ENCODE data around the gene PLTP. TPM values are rescaled to one million over a fixed set of nuclear protein-coding genes. Genes with fewer than 3 reads are reported as not detected.
A peak's percentile ranks its signal among the peaks of the same experiment; 100 is the strongest.

The PLTP gene
- total and polyA plus RNA-seq, 2 of the 13 experiments (the other 11 are each of a cell fraction or from before 2014, with no cell fraction given): 16.9 to 28.6 TPM

DNA sequence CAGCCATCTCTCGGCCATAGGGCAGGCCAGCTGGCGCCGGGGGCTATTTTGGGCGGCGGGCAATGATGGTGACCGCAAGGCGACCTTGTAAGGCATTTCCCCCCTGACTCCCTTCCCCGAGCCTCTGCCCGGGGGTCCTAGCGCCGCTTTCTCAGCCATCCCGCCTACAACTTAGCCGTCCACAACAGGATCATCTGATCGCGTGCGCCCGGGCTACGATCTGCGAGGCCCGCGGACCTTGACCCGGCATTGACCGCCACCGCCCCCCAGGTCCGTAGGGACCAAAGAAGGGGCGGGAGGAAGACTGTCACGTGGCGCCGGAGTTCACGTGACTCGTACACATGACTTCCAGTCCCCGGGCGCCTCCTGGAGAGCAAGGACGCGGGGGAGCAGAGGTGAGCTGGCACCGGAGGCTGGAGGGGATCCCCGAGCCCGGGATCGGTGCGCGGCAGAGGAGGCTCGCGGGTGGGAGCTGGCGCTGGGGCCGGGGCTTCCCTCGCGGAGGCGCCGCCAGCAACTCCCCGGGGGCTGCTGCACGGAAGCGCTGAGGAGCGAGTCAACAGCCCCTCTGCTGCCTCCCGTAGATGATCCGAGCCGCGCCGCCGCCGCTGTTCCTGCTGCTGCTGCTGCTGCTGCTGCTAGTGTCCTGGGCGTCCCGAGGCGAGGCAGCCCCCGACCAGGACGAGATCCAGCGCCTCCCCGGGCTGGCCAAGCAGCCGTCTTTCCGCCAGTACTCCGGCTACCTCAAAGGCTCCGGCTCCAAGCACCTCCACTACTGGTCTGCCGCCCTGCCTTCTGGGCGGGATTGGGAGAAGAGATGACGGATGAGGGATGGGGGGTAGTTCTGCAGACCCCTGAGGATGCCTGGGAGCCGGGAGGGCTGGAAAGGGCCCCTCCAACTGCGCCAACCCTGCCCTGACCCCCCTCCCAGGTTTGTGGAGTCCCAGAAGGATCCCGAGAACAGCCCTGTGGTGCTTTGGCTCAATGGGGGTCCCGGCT is 20.7 kb downstream of the PLTP start, which contains the start of the genes CTSA and NEURL2 (continued):
- TF ChIP-seq CAMTA2 (CRISPR knock-in tag; IDR thresholded peaks at IDR 0.05; ENCODE audit: borderline replicate concordance) (peak; percentile 73; the same call in 1 of the 2 replicates), GABPA (IDR thresholded peaks at IDR 0.05; ENCODE audit: low read depth, low read length) (no peak), GABPA (CRISPR knock-in tag; IDR thresholded peaks at IDR 0.05; ENCODE audit: low read depth) (peak; percentile 70), KDM3A (CRISPR knock-in tag; IDR thresholded peaks at IDR 0.05; ENCODE audit: low read depth) (peak; percentile 100), ZNF790 (CRISPR knock-in tag; IDR thresholded peaks at IDR 0.05; ENCODE audit: borderline replicate concordance) (peak; percentile 95), MXD4 (CRISPR knock-in tag; IDR thresholded peaks at IDR 0.05) (peak; percentile 98), MEIS2 (CRISPR knock-in tag; IDR thresholded peaks at IDR 0.05) (peak; percentile 97), GTF2F1 (IDR thresholded peaks at IDR 0.05; ENCODE audit: low read length) (peak; percentile 87), POLR2A (IDR thresholded peaks at IDR 0.05; ENCODE audit: insufficient read depth in 1 of 2, low read depth in 2 of 2, low read length in 2 of 2) (peak; percentile 90 to 94), CBX2 (IDR thresholded peaks at IDR 0.05; ENCODE audit: low read depth, low read length) (no peak), CBX2 (CRISPR knock-in tag; IDR thresholded peaks at IDR 0.05; ENCODE audit: low read depth) (peak; percentile 41; the same call in 1 of the 2 replicates), NONO (IDR thresholded peaks at IDR 0.05) (no peak), NONO (CRISPR knock-in tag; conservative IDR thresholded peaks at IDR 0.05) (peak; percentile 100), TBX2 (CRISPR knock-in tag; IDR thresholded peaks at IDR 0.05; ENCODE audit: borderline replicate concordance) (peak; percentile 99), ZNF33A (CRISPR knock-in tag; IDR thresholded peaks at IDR 0.05; ENCODE audit: borderline replicate concordance) (no peak), SMC3 (IDR thresholded peaks at IDR 0.05; ENCODE audit: low read length) (no peak), DMAP1 (CRISPR knock-in tag; IDR thresholded peaks at IDR 0.05) (peak; percentile 100), ATF7 (IDR thresholded peaks at IDR 0.05) (no peak), ATF7 (CRISPR knock-in tag; IDR thresholded peaks at IDR 0.05) (peak; percentile 88), KLF16 (CRISPR knock-in tag; IDR thresholded peaks at IDR 0.05) (peak; percentile 99 to 100), ZNF235 (CRISPR knock-in tag; IDR thresholded peaks at IDR 0.05; ENCODE audit: borderline replicate concordance) (0 out of 2 replicates have a peak, but pooled peaks have one; percentile 49), SCMH1 (CRISPR knock-in tag; IDR thresholded peaks at IDR 0.05; ENCODE audit: borderline replicate concordance) (no peak), SMARCE1 (IDR thresholded peaks at IDR 0.05; ENCODE audit: borderline replicate concordance) (no peak), RFX5 (IDR thresholded peaks at IDR 0.05; ENCODE audit: low read depth, low read length) (no peak), PRMT3 (CRISPR knock-in tag; IDR thresholded peaks at IDR 0.05; ENCODE audit: borderline replicate concordance, low read depth) (peak; percentile 99), ZBTB20 (CRISPR knock-in tag; IDR thresholded peaks at IDR 0.05; ENCODE audit: borderline replicate concordance, low read depth) (peak; percentile 98), ZNF432 (CRISPR knock-in tag; IDR thresholded peaks at IDR 0.05; ENCODE audit: borderline replicate concordance) (no peak; the same call in none of the 2 replicates), NFYC (CRISPR knock-in tag; IDR thresholded peaks at IDR 0.05) (peak; percentile 72)
- TF ChIP-seq, protein P1, sequence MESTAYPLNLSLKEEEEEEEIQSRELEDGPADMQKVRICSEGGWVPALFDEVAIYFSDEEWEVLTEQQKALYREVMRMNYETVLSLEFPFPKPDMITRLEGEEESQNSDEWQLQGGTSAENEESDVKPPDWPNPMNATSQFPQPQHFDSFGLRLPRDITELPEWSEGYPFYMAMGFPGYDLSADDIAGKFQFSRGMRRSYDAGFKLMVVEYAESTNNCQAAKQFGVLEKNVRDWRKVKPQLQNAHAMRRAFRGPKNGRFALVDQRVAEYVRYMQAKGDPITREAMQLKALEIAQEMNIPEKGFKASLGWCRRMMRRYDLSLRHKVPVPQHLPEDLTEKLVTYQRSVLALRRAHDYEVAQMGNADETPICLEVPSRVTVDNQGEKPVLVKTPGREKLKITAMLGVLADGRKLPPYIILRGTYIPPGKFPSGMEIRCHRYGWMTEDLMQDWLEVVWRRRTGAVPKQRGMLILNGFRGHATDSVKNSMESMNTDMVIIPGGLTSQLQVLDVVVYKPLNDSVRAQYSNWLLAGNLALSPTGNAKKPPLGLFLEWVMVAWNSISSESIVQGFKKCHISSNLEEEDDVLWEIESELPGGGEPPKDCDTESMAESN (CRISPR knock-in tag; conservative IDR thresholded peaks at IDR 0.05): peak; percentile 100
- TF ChIP-seq, protein P2, sequence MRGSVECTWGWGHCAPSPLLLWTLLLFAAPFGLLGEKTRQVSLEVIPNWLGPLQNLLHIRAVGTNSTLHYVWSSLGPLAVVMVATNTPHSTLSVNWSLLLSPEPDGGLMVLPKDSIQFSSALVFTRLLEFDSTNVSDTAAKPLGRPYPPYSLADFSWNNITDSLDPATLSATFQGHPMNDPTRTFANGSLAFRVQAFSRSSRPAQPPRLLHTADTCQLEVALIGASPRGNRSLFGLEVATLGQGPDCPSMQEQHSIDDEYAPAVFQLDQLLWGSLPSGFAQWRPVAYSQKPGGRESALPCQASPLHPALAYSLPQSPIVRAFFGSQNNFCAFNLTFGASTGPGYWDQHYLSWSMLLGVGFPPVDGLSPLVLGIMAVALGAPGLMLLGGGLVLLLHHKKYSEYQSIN (CRISPR knock-in tag; IDR thresholded peaks at IDR 0.05; ENCODE audit: borderline replicate concordance): peak; percentile 85; the same call in 1 of the 2 replicates

Data from HepG2 (cell line).